HG03097 (cell line): Measurements from ENCODE around the gene MAGI2.

Experiments used
- ATAC-seq: cut with Tn5 transposase; IDR thresholded peaks from one replicate; pipeline ENCODE4 v1.9.1; 2021; ENCODE audit not compliant: unreplicated experiment, low FRiP score

The MAGI2 gene

DNA sequence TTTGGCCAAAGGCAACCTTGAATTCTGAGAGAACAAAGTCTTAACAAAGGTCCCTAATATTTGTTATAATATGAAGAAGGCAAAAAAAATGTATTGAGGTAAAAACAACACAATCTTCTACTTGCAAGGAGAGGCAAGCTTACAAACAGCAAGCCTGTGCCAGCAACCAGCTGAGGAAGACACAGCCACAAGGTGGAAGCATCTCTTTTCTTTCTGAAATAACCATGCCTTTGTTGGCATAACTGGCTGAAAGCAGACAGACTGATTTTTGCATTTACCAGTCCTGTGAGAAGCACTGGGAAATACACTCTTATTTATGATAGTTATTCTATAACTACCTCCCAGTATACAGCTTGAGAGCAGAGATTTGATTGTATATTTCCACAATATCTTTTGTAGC, 1362.9 kb downstream of the MAGI2 start:
- no peak for ATAC-seq

DNA sequence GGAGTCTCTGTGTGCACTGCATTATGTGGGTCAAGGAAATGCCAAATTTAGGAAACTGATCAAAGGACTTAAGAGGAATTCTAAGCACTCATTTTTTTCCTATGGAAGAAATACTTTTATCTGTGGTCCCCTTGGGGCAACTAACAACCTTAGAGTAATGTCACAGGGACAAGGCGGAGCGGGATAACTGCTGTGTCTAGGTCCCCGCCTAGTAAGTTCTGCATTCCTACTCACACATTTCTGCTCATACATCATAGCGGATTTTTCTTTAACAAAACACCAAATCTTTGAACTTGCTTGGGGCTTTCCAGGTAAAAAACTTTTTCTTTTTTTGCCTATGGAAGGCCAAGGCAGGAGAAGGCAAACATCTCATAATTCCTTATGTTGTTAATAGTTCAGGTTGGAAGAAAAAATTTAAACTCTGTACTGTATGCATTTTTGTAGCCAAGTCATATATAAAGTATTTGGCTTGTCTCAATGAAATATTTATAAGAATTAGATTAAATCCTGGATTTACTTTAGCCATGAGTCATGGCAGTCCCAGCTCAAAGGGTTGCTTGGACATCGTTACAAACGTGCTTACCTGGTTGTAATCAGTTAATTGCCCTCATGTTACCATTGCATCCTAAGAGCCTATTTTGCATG, 1369.9 kb downstream of the MAGI2 start:
- ATAC-seq = no peak

DNA sequence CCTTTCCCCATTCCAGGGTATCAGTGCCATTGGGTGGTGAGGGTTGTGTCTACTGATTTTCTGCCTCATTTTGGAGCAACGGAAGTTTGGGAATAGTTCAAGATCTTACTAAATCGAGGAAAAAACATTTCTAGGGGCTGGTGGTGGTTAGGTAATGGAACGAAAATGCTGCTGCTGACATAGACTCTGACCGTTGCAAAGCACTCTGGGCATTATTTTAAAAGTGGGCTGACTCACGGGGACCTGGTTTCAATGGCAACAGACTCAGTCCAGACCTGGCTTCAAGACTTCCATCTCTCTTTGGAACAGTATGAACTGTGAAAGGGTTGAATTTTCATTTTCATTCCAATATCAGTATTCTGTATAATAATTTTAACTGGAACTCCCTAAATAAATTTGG, 1370.9 kb downstream of the MAGI2 start:
- no peak for ATAC-seq

DNA sequence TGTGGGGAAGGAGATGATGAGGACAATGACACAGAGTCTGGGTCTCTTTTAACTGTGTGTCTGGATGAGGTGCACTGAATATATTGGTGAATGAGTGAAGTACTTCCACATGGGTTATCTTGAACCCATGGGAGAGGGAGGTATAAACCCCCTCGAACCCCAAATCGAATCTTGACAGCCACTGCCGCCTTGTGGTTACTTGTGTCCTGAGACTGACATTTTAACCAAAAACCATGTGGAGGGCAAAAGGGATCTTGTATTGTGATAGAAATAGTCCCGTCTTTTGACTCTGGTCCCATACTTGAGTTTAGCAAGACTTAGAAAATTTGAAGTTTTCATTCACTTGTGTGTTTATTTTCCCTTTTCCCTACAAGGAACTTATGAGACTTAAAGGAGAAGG, 1371.6 kb downstream of the MAGI2 start:
- no peak for ATAC-seq

DNA sequence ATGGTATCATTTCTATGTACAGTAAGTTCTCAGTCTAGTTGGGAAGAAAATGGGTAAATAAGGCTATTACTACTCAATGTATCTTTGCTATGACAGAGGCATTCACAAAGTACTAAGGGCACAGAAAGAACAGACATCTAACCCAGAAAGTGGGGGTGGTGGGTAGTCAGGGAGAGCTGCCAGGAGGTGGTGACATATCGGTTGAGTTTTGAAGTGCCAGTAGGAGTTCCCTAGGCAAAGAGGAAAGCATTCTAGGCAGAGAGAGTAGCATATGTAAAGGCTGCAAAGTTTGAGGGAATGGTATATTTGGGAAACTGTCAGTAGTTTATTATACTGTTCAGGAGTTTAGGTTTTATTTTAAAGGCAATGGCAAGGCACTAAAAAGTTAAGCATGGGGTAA, 1372.1 kb downstream of the MAGI2 start:
- ATAC-seq = no peak

DNA sequence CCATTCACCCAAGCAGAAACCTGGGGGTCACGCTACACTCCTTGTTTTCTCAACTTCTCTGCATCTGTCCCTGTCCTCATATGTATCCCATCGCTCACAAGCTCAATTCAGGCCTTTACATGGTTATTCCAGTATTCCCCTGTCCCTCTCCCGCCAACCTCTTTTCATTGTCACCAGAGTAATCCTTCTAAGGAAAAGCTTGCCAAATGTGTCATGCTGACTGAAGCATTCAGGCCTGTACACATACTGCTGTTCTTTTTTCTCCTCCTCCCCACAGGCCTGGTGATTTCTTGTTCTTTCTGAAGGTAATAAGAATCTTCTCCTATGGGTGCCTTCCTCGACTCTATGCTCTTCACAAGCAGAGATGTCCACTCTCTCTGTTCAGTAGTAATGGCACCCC, 1372.7 kb downstream of the MAGI2 start:
- no peak for ATAC-seq

DNA sequence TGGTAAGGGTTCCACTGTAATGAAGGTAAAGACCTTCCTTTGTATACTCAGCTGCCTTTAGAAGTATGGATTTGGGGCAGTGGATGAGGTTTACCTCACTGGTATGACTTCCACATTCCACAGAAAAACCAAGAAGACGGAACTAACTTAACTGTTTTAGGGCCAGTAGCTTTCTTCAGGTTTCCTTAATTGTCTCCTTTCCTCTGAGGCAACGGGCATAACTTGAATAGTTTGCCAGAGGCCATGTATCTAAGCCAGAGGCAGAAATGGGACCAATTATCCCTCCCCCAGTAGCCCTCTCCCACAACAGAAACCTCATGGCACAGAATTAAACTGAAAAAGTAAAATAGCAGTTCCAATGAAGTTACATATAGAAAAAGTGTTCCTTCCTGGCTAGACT, 1373.2 kb downstream of the MAGI2 start:
- no peak for ATAC-seq

DNA sequence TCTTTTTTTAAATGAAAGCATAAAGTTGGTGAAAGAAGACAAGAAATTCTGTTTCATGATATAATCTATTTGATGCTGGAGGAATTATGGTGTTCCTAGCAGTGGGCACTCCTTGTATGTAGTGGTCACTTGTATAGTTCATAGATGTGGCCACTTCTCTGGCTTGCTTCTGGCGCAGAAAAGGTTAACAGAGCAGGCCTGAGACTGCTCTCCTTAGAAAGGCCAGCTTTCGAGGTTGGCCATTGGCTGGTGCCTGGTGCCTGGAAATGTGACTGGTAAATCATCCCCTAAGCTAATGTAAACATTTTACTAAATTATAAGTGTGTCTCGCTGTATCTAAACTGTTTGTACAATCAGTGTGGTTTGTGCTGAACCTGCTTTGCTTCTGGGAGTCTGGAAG, 1378.8 kb downstream of the MAGI2 start:
- ATAC-seq = no peak

DNA sequence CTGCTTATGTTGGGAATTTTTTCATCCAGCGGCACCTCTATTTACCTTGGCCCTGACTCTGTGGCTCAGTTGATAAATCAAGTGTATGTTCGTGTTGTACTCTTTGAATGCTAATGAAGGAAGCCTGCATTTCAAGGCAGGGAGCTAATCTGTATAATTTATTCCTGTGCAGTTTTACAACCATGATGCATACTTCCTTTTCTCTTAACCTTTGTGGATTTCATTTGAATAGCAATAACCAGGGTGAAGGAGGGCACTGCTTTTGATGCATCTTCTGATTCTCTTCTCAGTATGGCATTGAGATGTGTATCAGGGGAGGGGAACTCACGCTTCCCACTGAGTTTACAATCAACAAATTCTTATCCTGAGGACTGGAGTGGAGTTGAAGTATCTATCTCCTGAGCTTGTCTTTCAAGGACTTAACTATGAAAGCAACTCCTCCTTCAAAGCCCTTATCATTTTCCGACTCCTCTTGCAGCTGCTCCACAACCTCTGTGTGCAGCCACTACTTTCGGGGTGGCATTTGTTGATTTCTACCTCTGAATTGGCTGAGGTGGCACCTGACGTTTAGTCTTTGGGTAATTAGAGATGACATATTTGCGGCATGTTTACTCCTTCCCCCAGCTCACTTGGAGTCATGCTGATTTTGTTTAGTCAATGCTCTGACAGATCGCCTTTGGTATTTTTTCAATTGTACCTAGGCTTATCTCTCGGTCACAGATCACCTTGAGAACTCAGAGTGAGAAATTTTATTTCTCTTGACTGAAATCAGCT, 1379.7 kb downstream of the MAGI2 start:
- ATAC-seq = no peak

DNA sequence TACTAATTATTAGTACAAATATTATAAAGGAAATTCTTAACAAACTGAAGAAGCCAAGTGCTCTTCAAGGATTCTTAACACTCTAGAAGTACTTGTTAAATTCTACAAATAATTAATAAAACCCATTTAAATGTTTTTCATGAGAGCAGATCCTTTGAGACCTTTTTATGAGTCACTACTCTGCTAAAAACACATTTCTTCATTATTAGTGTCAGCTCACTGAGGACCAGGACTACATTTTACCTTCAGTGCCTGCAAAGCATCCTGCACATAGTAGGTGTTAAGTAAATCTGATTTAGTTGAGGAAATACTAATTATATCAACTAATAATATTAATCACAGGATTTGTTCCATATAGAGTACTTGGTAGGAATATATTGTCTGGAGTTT, 1381.3 kb downstream of the MAGI2 start:
- ATAC-seq = no peak

DNA sequence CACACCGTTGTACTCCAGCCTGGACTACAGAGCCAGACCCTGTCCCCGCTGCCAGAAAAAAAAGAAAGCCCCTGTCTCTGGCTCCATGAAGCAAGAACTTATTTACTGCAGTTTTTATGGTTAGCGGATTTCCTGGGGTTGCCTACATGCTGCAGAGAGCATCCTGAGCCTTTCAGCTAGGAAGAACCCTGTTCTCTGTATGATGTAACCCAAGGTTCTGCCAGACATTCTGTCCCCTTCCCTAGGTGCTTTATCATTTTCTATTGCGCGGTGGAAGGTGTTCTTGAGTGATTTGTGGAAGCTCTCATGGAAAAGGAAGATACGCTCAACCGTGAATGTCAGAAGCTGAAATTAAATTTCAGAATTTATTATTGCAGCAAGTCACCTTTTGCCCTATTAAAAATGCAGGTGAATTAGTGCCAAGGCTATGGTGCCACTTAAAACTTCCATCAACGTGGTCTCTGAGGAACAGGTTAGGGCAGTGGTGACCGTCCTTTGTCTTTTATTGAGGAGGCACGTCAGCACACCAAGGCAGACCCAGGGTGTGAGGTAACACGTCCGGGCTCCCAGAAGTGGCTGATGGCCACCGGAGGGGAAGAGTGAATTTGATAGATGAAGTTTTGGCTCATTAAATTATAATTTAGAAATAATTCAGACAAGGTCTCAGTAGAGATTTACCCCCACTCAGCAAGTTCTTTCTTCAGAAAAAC, 1381.8 kb downstream of the MAGI2 start:
- no peak for ATAC-seq

DNA sequence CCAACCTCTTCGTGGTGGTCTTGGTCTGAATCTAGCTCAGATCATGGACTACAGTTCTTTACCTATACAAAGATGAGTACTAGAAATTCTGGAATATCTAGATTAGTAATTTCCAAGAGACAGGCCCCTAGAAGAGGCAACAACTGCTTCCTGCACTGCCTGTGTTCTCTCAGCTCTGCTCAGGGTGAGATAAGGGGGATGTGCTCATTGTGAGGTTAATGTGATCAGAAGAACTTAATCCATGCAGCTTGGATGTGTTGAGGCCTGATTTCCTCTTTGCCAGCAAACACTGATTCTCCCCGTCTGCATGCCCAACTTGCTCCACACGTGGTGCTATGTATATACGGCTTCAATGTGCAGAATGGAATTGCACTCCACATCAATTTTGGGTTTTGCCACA, 1386.9 kb downstream of the MAGI2 start:
- no peak for ATAC-seq

DNA sequence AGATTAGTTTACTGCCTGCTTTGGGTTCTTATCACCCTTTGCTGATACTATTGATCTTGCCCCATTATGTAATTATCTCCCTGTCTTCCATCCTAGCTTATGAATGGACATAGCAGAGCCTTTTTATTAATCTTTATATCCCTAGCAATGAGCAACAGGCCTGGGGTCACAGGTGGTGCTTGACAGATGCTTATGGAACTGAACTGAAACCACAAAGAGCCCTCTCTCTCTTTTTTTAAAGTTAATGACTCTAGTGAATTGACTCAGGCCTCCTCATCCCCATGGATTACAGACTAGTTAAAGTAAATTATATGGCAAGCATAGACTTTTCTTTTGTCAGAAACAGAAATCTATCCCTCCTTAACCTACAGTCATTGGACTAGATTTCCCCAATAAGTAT, 1389.7 kb downstream of the MAGI2 start:
- no peak for ATAC-seq

DNA sequence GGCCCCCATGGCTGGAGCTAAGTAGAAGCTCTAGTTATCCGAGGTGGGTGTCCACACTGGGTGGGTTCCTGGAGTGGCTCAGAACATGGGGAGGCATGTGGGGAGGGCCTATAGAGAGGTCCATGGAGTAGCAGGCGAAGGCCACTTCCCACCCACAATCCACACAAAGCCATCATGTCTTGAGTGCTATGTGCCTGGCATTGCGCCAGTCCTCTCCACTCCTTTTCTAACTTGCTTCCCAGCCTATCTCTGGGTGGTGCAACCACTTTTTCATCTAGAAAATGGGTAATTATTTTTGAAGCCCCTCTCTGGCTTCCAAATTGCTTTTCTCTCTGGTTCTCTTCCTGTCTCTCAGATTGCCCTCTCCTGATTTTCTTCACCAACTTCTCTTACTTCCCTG, 1391.3 kb downstream of the MAGI2 start:
- no peak for ATAC-seq

DNA sequence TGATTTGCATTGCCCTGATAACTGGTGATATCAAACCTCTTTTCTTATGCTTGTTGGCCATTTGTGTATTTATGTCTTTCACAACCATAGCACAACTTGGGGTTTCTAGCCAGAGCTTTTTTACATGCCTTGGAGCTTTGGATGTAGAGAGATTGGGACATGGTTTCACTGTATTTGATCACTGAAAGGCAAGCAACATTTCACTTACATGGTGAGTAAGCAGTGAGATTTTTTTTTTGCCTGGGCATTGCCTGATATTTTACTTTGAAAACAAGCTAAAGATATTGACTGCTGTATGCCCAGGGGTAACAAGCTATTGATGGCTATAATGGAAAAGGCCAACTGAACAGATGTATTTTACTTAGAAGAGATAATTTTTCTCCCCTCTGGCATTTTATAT, 1395.9 kb downstream of the MAGI2 start:
- ATAC-seq = no peak

DNA sequence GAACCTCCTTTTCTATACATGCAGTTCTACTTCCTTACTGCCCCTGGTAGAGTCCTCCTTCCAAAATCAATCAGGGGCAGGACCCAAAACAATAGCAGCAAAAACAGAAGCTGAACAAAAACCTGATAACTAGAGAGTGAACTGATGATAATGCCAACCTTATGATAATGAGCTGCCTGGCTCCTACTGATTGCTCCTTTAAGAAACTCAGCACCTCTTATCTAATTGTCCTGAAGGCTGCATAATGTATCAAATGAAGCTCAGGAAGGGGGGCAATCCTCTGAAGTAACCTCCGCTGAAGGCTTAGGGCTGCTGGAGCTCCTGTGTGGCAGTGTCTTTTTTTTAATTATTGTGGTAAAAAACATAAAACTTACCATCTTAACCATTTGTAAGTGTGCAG, 1397.9 kb downstream of the MAGI2 start:
- ATAC-seq = no peak

DNA sequence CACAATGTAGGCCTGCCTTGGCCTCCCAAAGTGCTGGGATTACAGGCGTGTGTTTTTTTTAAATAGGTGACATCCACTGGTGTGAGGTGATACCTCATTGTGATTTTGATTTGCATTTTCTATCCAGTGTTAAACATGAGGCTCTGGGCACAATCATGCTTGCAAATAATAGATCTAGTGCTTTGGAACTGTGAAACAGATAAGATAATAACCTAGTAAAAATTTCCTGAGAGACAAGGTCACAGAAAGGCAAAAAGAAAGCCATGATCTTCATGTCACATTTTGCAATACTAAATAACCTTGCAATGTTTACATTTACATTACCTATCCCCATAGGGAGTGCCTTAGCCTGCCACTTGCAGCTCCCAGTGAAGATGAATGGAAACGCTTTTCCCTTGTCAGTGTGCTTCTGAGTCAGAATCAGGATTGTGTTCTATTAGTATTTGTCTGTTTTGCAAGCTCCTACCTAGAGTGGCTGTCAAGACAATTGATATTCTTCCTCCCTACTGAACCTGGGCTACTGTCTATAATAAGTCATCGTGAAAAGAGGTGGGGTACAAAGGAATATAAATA, 1398.4 kb downstream of the MAGI2 start:
- ATAC-seq = no peak

DNA sequence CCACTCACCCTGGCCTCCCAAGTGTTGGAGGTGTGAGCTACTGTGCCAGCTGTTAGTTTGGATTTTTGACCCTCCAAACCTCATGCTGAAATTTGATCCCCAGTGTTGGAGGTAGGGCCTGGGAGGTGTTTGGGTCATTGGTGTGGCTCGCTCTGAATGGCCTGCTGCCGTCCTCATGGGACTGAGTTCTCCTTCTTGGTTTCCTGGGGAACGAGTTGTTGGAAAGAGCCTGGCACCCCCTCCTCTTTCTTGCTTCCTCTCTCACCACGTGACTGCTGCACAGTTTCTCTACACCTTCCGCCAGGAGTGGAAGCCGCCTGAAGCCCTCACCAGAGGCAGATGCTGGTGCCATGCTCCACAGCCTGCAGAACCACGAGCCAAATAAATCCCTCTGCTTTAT, 1401.4 kb downstream of the MAGI2 start:
- no peak for ATAC-seq

DNA sequence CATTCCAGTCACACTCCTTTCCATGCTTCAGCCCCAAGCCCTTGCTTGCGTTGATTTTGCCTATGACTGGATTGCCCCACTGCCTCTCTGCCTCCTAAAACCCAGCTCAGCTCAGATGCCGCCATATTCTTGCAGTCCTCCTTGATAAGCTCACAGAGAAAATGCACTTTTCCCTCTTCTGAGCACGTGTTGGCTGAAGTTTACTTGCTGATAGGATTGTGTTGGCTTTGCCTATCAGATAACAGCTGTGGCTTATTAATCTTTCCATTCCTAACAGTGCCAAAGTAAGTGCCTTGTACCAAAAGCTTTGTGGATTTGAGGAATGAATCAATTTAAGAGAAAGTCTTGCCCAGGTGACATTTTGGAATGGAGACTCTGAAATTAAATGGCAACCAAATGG, 1405.7 kb downstream of the MAGI2 start:
- no peak for ATAC-seq

DNA sequence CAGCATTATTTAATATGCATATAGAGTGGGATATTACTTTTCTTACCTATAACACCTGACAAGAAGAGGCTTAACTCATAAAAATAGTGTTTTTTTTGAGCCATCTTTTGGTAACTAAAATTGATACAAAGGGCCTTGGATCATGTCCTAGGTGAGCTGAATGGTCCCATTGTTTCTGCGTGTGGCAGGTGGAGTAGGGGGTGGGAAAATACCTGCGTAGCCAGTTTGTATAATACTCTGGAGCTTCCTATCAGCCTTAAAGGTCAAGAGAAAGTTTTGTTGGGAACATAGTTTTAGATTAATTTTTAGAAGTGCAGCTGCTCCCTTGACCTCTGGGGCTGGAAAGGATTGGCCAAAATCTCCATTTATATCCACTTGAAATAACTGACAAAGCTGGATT, 1410.3 kb downstream of the MAGI2 start:
- no peak for ATAC-seq

DNA sequence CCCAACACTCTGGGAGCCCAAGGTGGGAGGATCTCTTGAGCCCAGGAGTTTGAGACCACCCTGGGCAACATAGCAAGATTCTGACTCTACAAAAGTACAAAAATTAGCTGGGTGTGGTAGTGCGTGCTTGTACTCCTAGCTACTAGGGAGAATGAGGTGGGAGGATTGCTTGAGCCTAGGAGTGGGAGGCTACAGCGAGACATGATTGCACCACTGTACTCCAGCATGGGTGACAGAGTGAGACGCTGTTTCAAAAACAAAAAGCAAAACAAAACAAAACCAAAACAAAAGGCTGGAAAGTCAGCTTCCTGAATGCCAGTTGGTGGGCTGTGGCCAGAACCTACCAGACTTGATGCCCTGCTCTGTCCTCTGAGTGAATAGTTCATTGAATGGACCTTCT, 1412.0 kb downstream of the MAGI2 start:
- ATAC-seq = no peak
